ENCODE data around the gene USP36. TPM values are rescaled to one million over a fixed set of nuclear protein-coding genes. Genes with fewer than 3 reads are reported as not detected.

The USP36 gene
- total and polyA plus RNA-seq, 9 of the 15 experiments (the other 6 are each of a cell fraction or from before 2014, with no cell fraction given) = 6.4 to 72.8 (median 22.5) TPM

- TF ChIP-seq ARID3B (CRISPR knock-in tag; IDR thresholded peaks at IDR 0.05; ENCODE audit: borderline replicate concordance) = no peak; the same call in 1 of the 2 replicates
- no peak for TF ChIP-seq HDAC8 (tag; IDR thresholded peaks at IDR 0.05)
- no peak for TF ChIP-seq ZNF134 (CRISPR knock-in tag; conservative IDR thresholded peaks at IDR 0.05)
- TF ChIP-seq U2AF2 (optimal IDR thresholded peaks at IDR 0.05; ENCODE audit: low read depth, low read length) = no peak
- peak; percentile 62; the same call in 1 of the 2 replicates for TF ChIP-seq ZNF224 (CRISPR knock-in tag; IDR thresholded peaks at IDR 0.05)
- TF ChIP-seq RNF2 (IDR thresholded peaks at IDR 0.05) = peak; percentile 79
- TF ChIP-seq EHMT2 (IDR thresholded peaks at IDR 0.05) = no peak
- TF ChIP-seq CXXC5 (CRISPR knock-in tag; IDR thresholded peaks at IDR 0.05) = peak; percentile 97
- TF ChIP-seq ESRRA (IDR thresholded peaks at IDR 0.05; ENCODE audit: borderline replicate concordance, low read depth) = peak; percentile 81
- TF ChIP-seq SNAPC5 (CRISPR knock-in tag; IDR thresholded peaks at IDR 0.05) = no peak
- TF ChIP-seq HLTF (IDR thresholded peaks at IDR 0.05) = no peak
- TF ChIP-seq ZFP91 (CRISPR knock-in tag; IDR thresholded peaks at IDR 0.05) = peak; percentile 100
- TF ChIP-seq MYC (IDR thresholded peaks at IDR 0.05; ENCODE audit: low read depth, low read length) = peak; percentile 94
- peak; percentile 94 for TF ChIP-seq MYC (CRISPR knock-in tag; IDR thresholded peaks at IDR 0.05; ENCODE audit: borderline replicate concordance, low read depth)
- no peak for TF ChIP-seq ZNF780A (CRISPR knock-in tag; IDR thresholded peaks at IDR 0.05)
- no peak for TF ChIP-seq WHSC1 (IDR thresholded peaks at IDR 0.05; ENCODE audit: low read length)
- TF ChIP-seq FOXA1 (IDR thresholded peaks at IDR 0.05; ENCODE audit: borderline replicate concordance) = no peak
- TF ChIP-seq ZNF133 (CRISPR knock-in tag; IDR thresholded peaks at IDR 0.05) = no peak
- TF ChIP-seq HSF4 (CRISPR knock-in tag; IDR thresholded peaks at IDR 0.05; ENCODE audit: borderline replicate concordance) = no peak
- peak; percentile 31; the same call in 1 of the 2 replicates for TF ChIP-seq SOX6 (IDR thresholded peaks at IDR 0.05)
- TF ChIP-seq ZNF197 (CRISPR knock-in tag; IDR thresholded peaks at IDR 0.05; ENCODE audit: low read depth) = no peak
- TF ChIP-seq ZNF592 (IDR thresholded peaks at IDR 0.05) = no peak
- TF ChIP-seq PYGO2 (tag; IDR thresholded peaks at IDR 0.05) = no peak
These were observed at the start of gene USP36 (continued) for GRCh38 chr17:78840780-78841611.

Measured in K562 (cell line).